H1 (cell line): Measurements from ENCODE around the gene SEMA4D. TPM values are rescaled to one million over a fixed set of nuclear protein-coding genes. Genes with fewer than 3 reads are reported as not detected.

Experiments used
- CTCF ChIA-PET: fragments of 300-600 bp; sonication (Branson Sonifier 250); formaldehyde crosslinking; loops from one replicate; lab custom pipeline; 2021; ENCODE audit not compliant: partially characterized antibody; lab: Charles Lee
- POLR2A ChIA-PET: fragments of 300-600 bp; sonication (Branson Sonifier 250); formaldehyde crosslinking; loops from one replicate; lab custom pipeline; 2021; ENCODE audit warnings: inconsistent platforms; ENCODE audit not compliant: partially characterized antibody; lab: Charles Lee
- DNase-seq, 2 experiments: peaks; one replicate each; pipeline versions ENCODE4 v3.0.0 to v3.0.0-alpha.2; 2010 to 2022; ENCODE audit warnings: low spot score in 2 of 2, low read depth in 1 of 2, mixed read lengths in 1 of 2
- FAIRE-seq: peaks from 2 replicates; lab custom pipeline; 2011; peaks lifted over from hg19 to GRCh38; lab: Jason Lieb, UNC
- H2AFZ ChIP-seq: 2 replicates; pipeline ENCODE4 v1.8.1; 2012; ENCODE audit warnings: low read length, inconsistent platforms
- H2AK5ac ChIP-seq: 2 replicates; pipeline ENCODE4 v1.6.1; 2013; ENCODE audit warnings: low read depth, low read length
- H2BK120ac ChIP-seq: replicated peaks from 2 replicates; pipeline ENCODE3; 2013; ENCODE audit warnings: low read depth, low read length, inconsistent platforms
- H2BK12ac ChIP-seq: 2 replicates; pipeline ENCODE4 v1.6.1; 2013; ENCODE audit warnings: low read depth, low read length
- H2BK15ac ChIP-seq: 2 replicates; pipeline ENCODE4 v1.6.1; 2013; ENCODE audit warnings: low read length
- H2BK20ac ChIP-seq: 2 replicates; pipeline ENCODE4 v1.6.1; 2013; ENCODE audit warnings: low read length
- H2BK5ac ChIP-seq: 2 replicates; pipeline ENCODE4 v1.6.1; 2013; ENCODE audit warnings: low read depth, low read length
- H3K14ac ChIP-seq: 2 replicates; pipeline ENCODE4 v1.6.1; 2013; ENCODE audit warnings: inconsistent platforms; ENCODE audit not compliant: insufficient read length
- H3K18ac ChIP-seq: 2 replicates; pipeline ENCODE4 v1.6.1; 2013; ENCODE audit warnings: low read length; ENCODE audit errors: extremely low read depth
- H3K23ac ChIP-seq: 2 replicates; pipeline ENCODE4 v1.6.1; 2013; ENCODE audit warnings: inconsistent platforms; ENCODE audit not compliant: insufficient read length
- H3K23me2 ChIP-seq: 2 replicates; pipeline ENCODE4 v1.6.1; 2013; ENCODE audit warnings: low read depth, low read length
- H3K27ac ChIP-seq: 2 replicates; pipeline ENCODE4 v1.6.1; 2011; ENCODE audit warnings: low read depth, low read length, inconsistent platforms
- H3K27me3 ChIP-seq, 4 experiments: replicated peaks in 1 of 4; 1 replicate in 1 of 4; 2 replicates in 3 of 4; pipeline versions ENCODE4 v1.6.1 to v1.8.1; 2011 to 2013; ENCODE audit warnings: low read length in 3 of 4, mild to moderate bottlenecking in 3 of 4, inconsistent platforms in 2 of 4, mixed read lengths in 2 of 4, moderate library complexity in 1 of 4; ENCODE audit not compliant: control insufficient read depth in 3 of 4, insufficient read depth in 3 of 4; ENCODE audit errors: extremely low read depth in 1 of 4
- H3K36me3 ChIP-seq, 4 experiments: 2 replicates each; pipeline versions ENCODE4 v1.6.1 to v1.8.1; 2011 to 2013; ENCODE audit warnings: mild to moderate bottlenecking in 4 of 4, low read length in 3 of 4, moderate library complexity in 2 of 4, control low read depth in 1 of 4, inconsistent platforms in 1 of 4; ENCODE audit not compliant: insufficient read depth in 4 of 4, control insufficient read depth in 2 of 4
- H3K4ac ChIP-seq: replicated peaks from 2 replicates; pipeline ENCODE3; 2013; ENCODE audit warnings: low read length, low read depth, mixed read lengths, inconsistent platforms; ENCODE audit not compliant: insufficient read length
- H3K4me1 ChIP-seq, 4 experiments: replicated peaks in 1 of 4; 1 replicate in 1 of 4; 2 replicates in 3 of 4; pipeline versions ENCODE4 v1.6.1 to v1.8.1; 2011 to 2013; ENCODE audit warnings: low read length in 3 of 4, inconsistent platforms in 2 of 4, mixed read lengths in 1 of 4; ENCODE audit not compliant: insufficient read depth in 4 of 4, control insufficient read depth in 3 of 4
- H3K4me2 ChIP-seq, 2 experiments: 2 replicates each; pipeline versions ENCODE4 v1.6.1 to v1.8.1; 2011 to 2013; ENCODE audit warnings: low read depth in 2 of 2, low read length in 2 of 2, control low read depth in 1 of 2, inconsistent platforms in 1 of 2, mild to moderate bottlenecking in 1 of 2; ENCODE audit not compliant: insufficient read depth in 1 of 2
- H3K4me3 ChIP-seq, 4 experiments: fragments of 200-600, 300-600 bp in 1 of 4; sonication (generic), shearing (Covaris generic), sonication (Bioruptor Twin) in 1 of 4; 2 replicates each; pipeline versions ENCODE4 v1.5.1 to v1.8.1; 2011 to 2016; ENCODE audit warnings: low read length in 4 of 4, low read depth in 3 of 4, control low read depth in 2 of 4, inconsistent platforms in 2 of 4, mild to moderate bottlenecking in 2 of 4, mixed read lengths in 1 of 4, moderate library complexity in 1 of 4; ENCODE audit not compliant: insufficient read depth in 2 of 4; ENCODE audit errors: extremely low read depth in 1 of 4
- H3K56ac ChIP-seq: replicated peaks from 2 replicates; pipeline ENCODE3; 2013; ENCODE audit warnings: low read depth, mild to moderate bottlenecking, mixed read lengths, low read length, inconsistent platforms; ENCODE audit not compliant: insufficient read length
- H3K79me1 ChIP-seq: 2 replicates; pipeline ENCODE4 v1.6.1; 2013; ENCODE audit warnings: low read depth, low read length, control low read depth
- H3K79me2 ChIP-seq, 2 experiments: 2 replicates each; pipeline versions ENCODE4 v1.6.1 to v1.8.1; 2012 to 2013; ENCODE audit warnings: low read length in 2 of 2, mild to moderate bottlenecking in 2 of 2, inconsistent platforms in 1 of 2; ENCODE audit not compliant: insufficient read depth in 2 of 2, control insufficient read depth in 1 of 2
- H3K9ac ChIP-seq, 4 experiments: replicated peaks in 1 of 4; 1 replicate in 1 of 4; 2 replicates in 3 of 4; pipeline versions ENCODE4 v1.6.1 to v1.8.1; 2011 to 2013; ENCODE audit warnings: low read depth in 3 of 4, low read length in 3 of 4, control low read depth in 2 of 4, mild to moderate bottlenecking in 2 of 4, moderate library complexity in 2 of 4, inconsistent platforms in 1 of 4; ENCODE audit errors: extremely low read depth in 1 of 4
- H3K9me3 ChIP-seq, 2 experiments: 2 replicates each; pipeline versions ENCODE4 v1.6.1 to v1.8.1; 2012 to 2013; ENCODE audit warnings: mild to moderate bottlenecking in 2 of 2, moderate library complexity in 2 of 2, control low read depth in 1 of 2, inconsistent platforms in 1 of 2, low read depth in 1 of 2, low read length in 1 of 2, mixed read lengths in 1 of 2; ENCODE audit not compliant: insufficient read depth in 2 of 2
- H4K20me1 ChIP-seq, 2 experiments: replicated peaks in 1 of 2; 2 replicates each; pipeline versions ENCODE3 to v1.8.1; 2011 to 2013; ENCODE audit warnings: inconsistent platforms in 2 of 2, low read length in 2 of 2, mild to moderate bottlenecking in 1 of 2; ENCODE audit not compliant: insufficient read depth in 2 of 2, control insufficient read depth in 1 of 2
- H4K5ac ChIP-seq: 2 replicates; pipeline ENCODE4 v1.6.1; 2013; ENCODE audit warnings: low read length, low read depth, mixed read lengths, inconsistent platforms; ENCODE audit not compliant: insufficient read length
- H4K8ac ChIP-seq: 2 replicates; pipeline ENCODE4 v1.8.0; 2013; ENCODE audit warnings: mild to moderate bottlenecking, moderate library complexity, low read length, inconsistent platforms; ENCODE audit not compliant: insufficient read depth; ENCODE audit errors: extremely low read depth
- H4K91ac ChIP-seq: replicated peaks from 2 replicates; pipeline ENCODE3; 2013; ENCODE audit warnings: low read length, mixed read lengths, inconsistent platforms; ENCODE audit not compliant: insufficient read length
- CBX5 ChIP-seq: fragments of 300-800, 300-1000 bp; sonication (generic); IDR thresholded peaks from 2 replicates; pipeline ENCODE4 v1.7.1; 2016; ENCODE audit warnings: antibody characterized with exemption, low read length, low read depth
- CHD2 ChIP-seq: IDR thresholded peaks from 2 replicates; pipeline ENCODE4 v1.6.1; 2012; ENCODE audit warnings: low read length, improper control_type of control experiment
- CTCF ChIP-seq, 3 experiments: IDR thresholded peaks; 1 replicate in 2 of 3; 2 replicates in 1 of 3; pipeline versions ENCODE4 v1.5.1 to v1.6.1; 2011; ENCODE audit warnings: low read length in 3 of 3, mild to moderate bottlenecking in 3 of 3, inconsistent platforms in 2 of 3, low read depth in 1 of 3, moderate library complexity in 1 of 3; ENCODE audit not compliant: insufficient read depth in 1 of 3; ENCODE audit errors: control extremely low read depth in 1 of 3
- HDAC2 ChIP-seq, 2 experiments: fragments of 300-600 bp in 1 of 2; sonication (generic) in 1 of 2; IDR thresholded peaks; 2 replicates each; pipeline ENCODE4 v1.6.1; 2011 to 2012; ENCODE audit warnings: low read depth in 2 of 2, low read length in 2 of 2, mild to moderate bottlenecking in 2 of 2, moderate library complexity in 2 of 2, borderline replicate concordance in 1 of 2, inconsistent platforms in 1 of 2
- KDM1A ChIP-seq: fragments of 200-600, 300-600 bp; sonication (generic); IDR thresholded peaks from 2 replicates; pipeline ENCODE4 v1.7.1; 2016; ENCODE audit warnings: mild to moderate bottlenecking, low read length, borderline replicate concordance
- POLR2A ChIP-seq, 2 experiments: IDR thresholded peaks; 1 replicate in 1 of 2; 2 replicates in 1 of 2; pipeline ENCODE4 v1.6.1; 2011; ENCODE audit warnings: low read depth in 2 of 2, low read length in 2 of 2, mild to moderate bottlenecking in 2 of 2; ENCODE audit errors: control extremely low read depth in 1 of 2
- SAP30 ChIP-seq: fragments of 300-600 bp; sonication (generic); IDR thresholded peaks from 2 replicates; pipeline ENCODE4 v1.7.1; 2012; ENCODE audit warnings: low read length, moderate library complexity, mild to moderate bottlenecking, inconsistent platforms; ENCODE audit not compliant: insufficient read depth, insufficient replicate concordance
- TEAD4 ChIP-seq: IDR thresholded peaks from 2 replicates; pipeline ENCODE4 v1.6.1; 2012; ENCODE audit warnings: low read depth, low read length, inconsistent platforms, mixed read lengths
- WGBS, 2 experiments: shearing (Covaris generic) in 1 of 2; methylation state at CpG; one replicate each; pipeline versions ENCODE4 v1.1.6 to v1.1.7; 2013 to 2015; ENCODE audit warnings: low lambda C conversion rate in 2 of 2, mixed read lengths in 2 of 2, inconsistent platforms in 1 of 2, low coverage in 1 of 2, missing lambda C conversion rate in 1 of 2; ENCODE audit not compliant: insufficient replicate concordance in 2 of 2, insufficient coverage in 1 of 2, insufficient read length in 1 of 2; ENCODE audit errors: extremely low coverage in 1 of 2, missing lambda C conversion rate in 1 of 2; 5-methylcytosine and 5-hydroxymethylcytosine counted together
- polyA plus RNA-seq, 7 experiments: library from polyadenylated mRNA; depleted of rRNA in 3 of 7; stranded (reverse) in 5 of 7; unstranded in 2 of 7; fragments of >200 nt in 5 of 7; fragments of 200-250 nt in 2 of 7; gene quantifications; 1 replicate in 5 of 7; 2 replicates in 1 of 7; 4 replicates in 1 of 7; pipeline versions ENCODE4 v1.2.1 to v1.2.3, GENCODE V29; 2011 to 2013; ENCODE audit warnings: missing spikeins in 2 of 7, mixed read lengths in 2 of 7
- total RNA-seq: library from RNA; stranded (reverse); fragmentation: NEBNext Ultra II Directional; extraction: Animal tissue kit (Norgen Biotek cat#: 25700); gene quantifications from 2 replicates; pipeline ENCODE4 v1.2.1, GENCODE V29; 2021

SEMA4D gene
- total and polyA plus RNA-seq, 2 of the 8 experiments (the other 6 are each of a cell fraction or from before 2014, with no cell fraction given) = 21.0 to 70.4 TPM

DNA sequence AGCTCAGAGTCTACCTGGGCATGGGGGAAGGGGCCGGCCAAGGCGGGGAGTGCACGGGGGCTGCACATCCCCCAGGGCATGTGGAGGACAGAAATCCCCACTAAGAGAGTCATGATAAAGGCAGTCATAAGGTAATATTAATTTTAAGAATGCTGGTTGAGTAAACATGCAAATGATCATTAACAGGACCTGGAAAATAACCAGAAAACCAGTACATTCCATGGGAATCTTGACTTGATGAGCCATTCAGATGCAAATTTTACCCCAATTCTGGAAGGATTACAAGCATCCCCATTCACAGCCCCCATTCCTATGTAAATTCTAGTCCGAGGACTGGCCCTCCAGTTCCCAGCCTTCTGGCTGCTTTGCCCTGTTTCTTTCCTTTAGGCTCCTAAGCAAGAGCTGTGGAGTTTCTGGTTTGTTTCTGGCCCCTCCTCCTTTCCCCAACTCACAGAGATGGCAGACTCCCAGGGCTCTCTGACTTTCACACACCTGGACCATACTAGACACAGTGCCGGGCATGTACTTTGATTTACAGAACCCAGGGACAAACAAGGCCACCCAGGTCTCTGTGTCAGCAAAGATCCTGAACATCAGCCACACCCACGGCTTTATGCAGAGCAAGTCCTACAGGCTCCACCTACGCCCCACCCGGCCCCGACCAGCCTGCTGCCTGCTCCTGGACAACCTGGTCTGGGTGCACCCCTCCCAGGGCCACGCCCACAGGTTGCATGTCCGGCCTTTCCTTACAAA is 62.7 kb downstream of the SEMA4D start:
- H3K4me2 ChIP-seq = peak overlapping the region; percentile 76 to 85
- peak overlapping the region; percentile 87 for H4K5ac ChIP-seq
- no peaks in the 10 kb centered on the region for H4K20me1 ChIP-seq
- H3K36me3 ChIP-seq = no peaks in the 10 kb centered on the region
- no peak overlapping the region for H3K23ac ChIP-seq
- FAIRE-seq (peak; percentile 98), DNase-seq (peak; percentile 82 to 87)
- ChIA-PET POLR2A (interaction anchor here (0.6 to 2.0 kb wide), 5 partner anchors 9 to 168 kb away, joined by 3 to 5 read pairs (median 4); no protein-coding TSS in a partner anchor), CTCF (interaction anchor here (0.8 to 1.7 kb wide), 4 partner anchors 11 to 163 kb away, joined by 3 to 6 read pairs (median 4); no protein-coding TSS in a partner anchor)
- H3K4me1 ChIP-seq = peaks cover 23 to 48% (median 35%) of the 10 kb centered on the region in 4 experiments
- H2BK120ac ChIP-seq = peak overlapping the region; percentile 93
- H2BK5ac ChIP-seq = peak overlapping the region; percentile 98
- peak overlapping the region; percentile 47; the same call in 1 of the 2 replicates for H2BK15ac ChIP-seq
- H3K56ac ChIP-seq = peak overlapping the region; percentile 75
- H2BK20ac ChIP-seq = peak overlapping the region; percentile 90; the same call in 1 of the 2 replicates
- H3K9ac ChIP-seq = peak overlapping the region in 3 of 4 experiments; percentile 30 to 59 (median 49); a peak in 6 of 7 replicates
- H3K79me1 ChIP-seq = peaks cover 28% of the 10 kb centered on the region
- H3K18ac ChIP-seq = peak overlapping the region; percentile 94
- H3K4ac ChIP-seq = no peak overlapping the region
- 8% methylated on average over 11 of the region's 11 CpGs; no CpG with 5 or more reads in 1 of the 2 experiments for WGBS, 2 experiments
- H3K14ac ChIP-seq = no peak overlapping the region
- peak overlapping the region; percentile 99 for H4K91ac ChIP-seq
- H3K23me2 ChIP-seq = no peaks in the 10 kb centered on the region
- peak overlapping the region; percentile 92; the same call in 1 of the 2 replicates for H4K8ac ChIP-seq
- H2AK5ac ChIP-seq = peak overlapping the region; percentile 99
- no peaks in the 10 kb centered on the region for H3K9me3 ChIP-seq
- no peak overlapping the region for H2AFZ ChIP-seq
- H3K79me2 ChIP-seq = peaks cover 0 to 63% of the 10 kb centered on the region in 2 experiments; a peak in 2 of 4 replicates
- peak overlapping the region; percentile 100 for H2BK12ac ChIP-seq
- H3K27me3 ChIP-seq = no peaks in the 10 kb centered on the region
- H3K27ac ChIP-seq = peak overlapping the region; percentile 95
- peak overlapping the region in 3 of 4 experiments; percentile 3 to 51 (median 12); a peak in 4 of 8 replicates for H3K4me3 ChIP-seq
- no peak for TF ChIP-seq CTCF (IDR thresholded peaks at IDR 0.05; ENCODE audit: control extremely low read depth in 1 of 3, insufficient read depth in 1 of 3, low read depth in 1 of 3, low read length in 3 of 3)
- peak; percentile 87 for TF ChIP-seq TEAD4
- no peak for TF ChIP-seq CBX5
- TF ChIP-seq HDAC2 (IDR thresholded peaks at IDR 0.05; ENCODE audit: borderline replicate concordance in 1 of 2, low read depth in 2 of 2, low read length in 2 of 2) = no peak; a peak in 2 of 4 replicates
- no peak for TF ChIP-seq KDM1A
- no peak for TF ChIP-seq CHD2
- TF ChIP-seq SAP30 = no peak
- peak in 1 of 2 experiments; percentile 74; a peak in 2 of 3 replicates for TF ChIP-seq POLR2A (IDR thresholded peaks at IDR 0.05; ENCODE audit: control extremely low read depth in 1 of 2, low read depth in 2 of 2, low read length in 2 of 2)
